DOHH2 (cell line): Measurements from ENCODE around the gene CFAP97D1.

ENCODE experiments used
- H3F3A ChIP-seq: fragments of 200-600 bp; sonication (generic), shearing (Covaris generic); 2 replicates; pipeline ENCODE4 v1.6.0; 2016; ENCODE audit warnings: antibody characterized with exemption, mild to moderate bottlenecking; ENCODE audit not compliant: control insufficient read depth, insufficient read depth
- H3K27ac ChIP-seq: fragments of 200-600 bp; sonication (generic); 2 replicates; pipeline ENCODE4 v1.5.1; 2014; ENCODE audit warnings: low read depth, mild to moderate bottlenecking, low read length, moderate library complexity
- H3K27me3 ChIP-seq: fragments of 200-600 bp; sonication (generic); 2 replicates; pipeline ENCODE4 v1.6.1; 2014; ENCODE audit warnings: mild to moderate bottlenecking, low read length, mixed read lengths; ENCODE audit not compliant: control insufficient read depth
- H3K36me3 ChIP-seq: fragments of 200-600 bp; sonication (generic); 2 replicates; pipeline ENCODE4 v1.6.1; 2014; ENCODE audit warnings: mild to moderate bottlenecking, low read length, moderate library complexity, mixed read lengths; ENCODE audit not compliant: control insufficient read depth
- H3K4me1 ChIP-seq: fragments of 200-600 bp; sonication (generic); 2 replicates; pipeline ENCODE4 v1.6.1; 2014; ENCODE audit warnings: mild to moderate bottlenecking, low read length, mixed read lengths; ENCODE audit not compliant: control insufficient read depth
- H3K4me2 ChIP-seq: fragments of 200-600 bp; sonication (generic); 2 replicates; pipeline ENCODE4 v1.6.0; 2014; ENCODE audit warnings: mild to moderate bottlenecking, low read length, moderate library complexity
- H3K4me3 ChIP-seq: fragments of 200-600 bp; sonication (generic); 2 replicates; pipeline ENCODE4 v1.5.1; 2014; ENCODE audit warnings: mild to moderate bottlenecking, low read length, mixed read lengths
- H3K79me2 ChIP-seq: fragments of 200-600 bp; sonication (generic); 2 replicates; pipeline ENCODE4 v1.6.1; 2014; ENCODE audit warnings: mild to moderate bottlenecking, low read length, mixed read lengths; ENCODE audit not compliant: control insufficient read depth
- H3K9me2 ChIP-seq: fragments of 200-600 bp; sonication (generic); replicated peaks from 2 replicates; pipeline ENCODE4 v1.6.1; 2014; ENCODE audit warnings: mild to moderate bottlenecking, low read length, mixed read lengths; ENCODE audit not compliant: control insufficient read depth
- H3K9me3 ChIP-seq: fragments of 200-600 bp; sonication (generic); 2 replicates; pipeline ENCODE4 v1.6.1; 2014; ENCODE audit warnings: antibody characterized with exemption, low read length, mixed read lengths; ENCODE audit not compliant: control insufficient read depth, insufficient read depth
- H4K20me1 ChIP-seq: fragments of 200-600 bp; sonication (generic); 2 replicates; pipeline ENCODE4 v1.6.0; 2014; ENCODE audit warnings: low read depth, mild to moderate bottlenecking, antibody characterized with exemption, low read length, moderate library complexity; ENCODE audit not compliant: control insufficient read depth, insufficient read depth
- EZH2phosphoT487 ChIP-seq: fragments of 200-600 bp; sonication (generic); IDR thresholded peaks from 2 replicates; pipeline ENCODE4 v1.6.1; 2017; ENCODE audit warnings: borderline replicate concordance, mild to moderate bottlenecking, antibody characterized with exemption, low read length, moderate library complexity, mixed read lengths
- TF ChIP-seq, protein P1 (sequence below): fragments of 200-600 bp; sonication (generic); IDR thresholded peaks from one replicate; pipeline ENCODE4 v1.5.1; 2014; ENCODE audit warnings: antibody characterized with exemption, mild to moderate bottlenecking, low read depth, low read length; ENCODE audit not compliant: poor library complexity, severe bottlenecking

The CFAP97D1 gene

DNA sequence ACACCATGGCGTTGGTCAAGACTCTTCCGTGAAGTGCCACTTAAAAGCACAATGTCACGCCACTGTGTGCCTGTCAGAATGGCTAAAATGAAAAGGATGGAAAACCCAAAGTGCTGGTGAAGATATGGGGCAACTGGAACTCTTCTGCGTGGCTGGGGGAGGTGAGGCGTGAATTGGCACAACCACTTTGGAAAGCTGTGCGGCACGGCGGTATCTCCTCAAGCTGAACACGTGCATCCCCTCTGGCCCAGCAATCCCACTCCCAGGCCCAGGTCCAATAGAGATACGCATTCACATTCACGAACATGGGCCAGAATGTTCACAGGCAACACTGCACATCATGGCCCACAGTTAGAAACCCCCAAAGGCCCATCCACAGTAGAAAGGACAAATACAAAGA, 10.4 kb upstream of the CFAP97D1 start:
- no peaks in the 10 kb centered on the region for H3K9me3 ChIP-seq
- H4K20me1 ChIP-seq, result 0 out of 2 replicates have a peak, but pooled peaks cover 2% of the 10 kb centered on the region
- H3K79me2 ChIP-seq, result no peaks in the 10 kb centered on the region
- H3K27me3 ChIP-seq, result no peaks in the 10 kb centered on the region
- no peak overlapping the region for H3K4me2 ChIP-seq
- peaks cover 13% of the 10 kb centered on the region for H3K4me1 ChIP-seq
- no peaks in the 10 kb centered on the region for H3K36me3 ChIP-seq
- H3F3A ChIP-seq, result no peaks in the 10 kb centered on the region
- TF ChIP-seq EZH2phosphoT487, result no peak
- H3K4me3 ChIP-seq, result no peak overlapping the region
- H3K27ac ChIP-seq, result no peak overlapping the region
- H3K9me2 ChIP-seq, result no peaks in the 10 kb centered on the region

DNA sequence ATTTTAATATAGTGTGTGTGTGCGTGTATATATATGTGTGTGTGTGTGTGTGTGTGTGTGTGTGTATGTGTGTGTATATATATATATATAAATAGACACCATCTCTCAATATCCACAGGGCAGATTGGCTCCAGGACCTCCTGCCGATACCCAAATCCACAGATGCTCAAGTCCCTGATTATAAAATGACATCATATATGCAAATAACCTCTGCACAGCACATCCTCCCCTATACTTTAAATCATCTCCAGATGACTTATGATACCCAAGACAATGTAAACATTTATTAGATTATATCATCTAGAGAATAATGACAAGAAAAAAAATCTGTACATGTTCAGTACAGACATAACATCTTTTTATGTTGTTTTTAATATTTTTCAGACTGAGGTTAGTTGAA, 9.3 kb upstream of the CFAP97D1 start:
- no peak for TF ChIP-seq EZH2phosphoT487
- TF ChIP-seq, protein P1, sequence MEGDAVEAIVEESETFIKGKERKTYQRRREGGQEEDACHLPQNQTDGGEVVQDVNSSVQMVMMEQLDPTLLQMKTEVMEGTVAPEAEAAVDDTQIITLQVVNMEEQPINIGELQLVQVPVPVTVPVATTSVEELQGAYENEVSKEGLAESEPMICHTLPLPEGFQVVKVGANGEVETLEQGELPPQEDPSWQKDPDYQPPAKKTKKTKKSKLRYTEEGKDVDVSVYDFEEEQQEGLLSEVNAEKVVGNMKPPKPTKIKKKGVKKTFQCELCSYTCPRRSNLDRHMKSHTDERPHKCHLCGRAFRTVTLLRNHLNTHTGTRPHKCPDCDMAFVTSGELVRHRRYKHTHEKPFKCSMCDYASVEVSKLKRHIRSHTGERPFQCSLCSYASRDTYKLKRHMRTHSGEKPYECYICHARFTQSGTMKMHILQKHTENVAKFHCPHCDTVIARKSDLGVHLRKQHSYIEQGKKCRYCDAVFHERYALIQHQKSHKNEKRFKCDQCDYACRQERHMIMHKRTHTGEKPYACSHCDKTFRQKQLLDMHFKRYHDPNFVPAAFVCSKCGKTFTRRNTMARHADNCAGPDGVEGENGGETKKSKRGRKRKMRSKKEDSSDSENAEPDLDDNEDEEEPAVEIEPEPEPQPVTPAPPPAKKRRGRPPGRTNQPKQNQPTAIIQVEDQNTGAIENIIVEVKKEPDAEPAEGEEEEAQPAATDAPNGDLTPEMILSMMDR, result no peak
- no peak overlapping the region for H3K4me2 ChIP-seq

DNA sequence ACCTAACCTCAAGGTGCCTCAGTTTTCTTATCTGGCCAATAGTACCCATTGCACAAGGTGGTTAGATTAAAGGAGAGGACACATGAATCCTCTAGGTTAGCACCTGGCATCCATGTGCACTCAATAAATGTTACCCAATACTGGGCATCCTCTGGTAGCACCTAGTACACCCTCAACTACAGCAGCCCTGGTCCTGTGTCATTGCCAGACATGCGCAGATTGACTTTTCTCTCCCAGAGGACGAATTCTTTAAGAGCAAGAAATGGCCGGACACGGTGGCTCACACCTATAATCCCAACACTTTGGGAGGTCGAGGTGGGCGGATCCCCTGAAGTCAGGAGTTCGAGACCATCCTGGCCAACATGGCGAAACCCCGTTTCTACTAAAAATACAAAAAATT, 8.8 kb upstream of the CFAP97D1 start:
- no peak overlapping the region for H3K4me2 ChIP-seq
- H3K36me3 ChIP-seq, result no peaks in the 10 kb centered on the region
- no peaks in the 10 kb centered on the region for H3K9me2 ChIP-seq
- no peaks in the 10 kb centered on the region for H4K20me1 ChIP-seq
- H3K4me1 ChIP-seq, result peaks cover 13% of the 10 kb centered on the region
- no peaks in the 10 kb centered on the region for H3K79me2 ChIP-seq
- H3K27ac ChIP-seq, result no peak overlapping the region
- H3K27me3 ChIP-seq, result no peaks in the 10 kb centered on the region
- no peaks in the 10 kb centered on the region for H3K9me3 ChIP-seq
- no peak overlapping the region for H3K4me3 ChIP-seq
- H3F3A ChIP-seq, result no peaks in the 10 kb centered on the region
- no peak for TF ChIP-seq EZH2phosphoT487
- TF ChIP-seq, protein P1, result no peak

More for the DNA sequence above, 9.3 kb upstream of the CFAP97D1 start:
- H3F3A ChIP-seq, result no peaks in the 10 kb centered on the region
- peaks cover 13% of the 10 kb centered on the region for H3K4me1 ChIP-seq
- no peak overlapping the region for H3K4me3 ChIP-seq
- H3K27me3 ChIP-seq, result no peaks in the 10 kb centered on the region
- H3K9me2 ChIP-seq, result no peaks in the 10 kb centered on the region
- H3K36me3 ChIP-seq, result no peaks in the 10 kb centered on the region
- H3K79me2 ChIP-seq, result no peaks in the 10 kb centered on the region
- H3K9me3 ChIP-seq, result no peaks in the 10 kb centered on the region
- no peak overlapping the region for H3K27ac ChIP-seq
- H4K20me1 ChIP-seq, result 0 out of 2 replicates have a peak, but pooled peaks cover 2% of the 10 kb centered on the region

DNA sequence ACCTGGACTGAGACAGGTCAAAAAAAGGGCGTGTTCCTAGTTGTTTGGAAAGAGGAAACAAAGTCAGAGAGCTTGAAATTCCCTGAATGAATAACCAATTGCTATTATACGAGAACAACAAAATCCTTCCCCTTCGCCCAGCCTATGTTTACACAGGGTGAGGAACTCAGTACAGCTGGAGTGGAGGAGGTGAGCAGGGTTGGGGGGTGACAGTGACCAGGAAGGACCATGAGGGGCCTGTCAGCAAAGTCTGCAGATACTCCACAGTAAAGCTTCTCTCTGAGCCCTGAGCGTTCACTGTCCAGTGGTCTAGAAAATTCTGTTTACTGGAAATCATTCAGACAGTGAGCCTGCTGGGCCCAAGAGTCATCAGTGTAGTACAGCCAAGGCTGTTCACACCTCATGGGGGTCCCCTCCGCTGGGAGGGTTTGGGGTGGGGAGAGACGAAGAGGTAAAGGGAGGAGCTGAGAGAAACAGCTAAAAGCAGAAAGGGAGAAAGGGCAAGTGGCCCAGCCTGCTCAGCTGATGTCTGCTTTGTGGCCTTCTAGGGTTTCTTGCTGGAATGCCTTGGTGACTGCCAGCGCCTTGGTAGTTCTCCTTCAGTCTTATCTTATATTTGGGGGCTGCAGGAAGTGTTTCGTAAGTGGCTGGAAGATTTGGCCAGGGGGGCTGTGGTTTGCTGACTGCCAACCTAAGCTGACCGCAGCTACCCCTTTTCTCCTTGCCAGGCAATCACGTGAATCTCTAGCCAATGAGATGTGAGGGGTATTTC, 7.2 kb upstream of the CFAP97D1 start:
- Histone ChIP-seq H3F3A (no peaks in the 10 kb centered on the region), H3K27ac (no peak overlapping the region), H3K9me2 (no peaks in the 10 kb centered on the region), H3K4me1 (peaks cover 14% of the 10 kb centered on the region), H3K27me3 (peaks cover 5% of the 10 kb centered on the region), H3K4me2 (no peak overlapping the region), H3K36me3 (no peaks in the 10 kb centered on the region), H3K9me3 (no peaks in the 10 kb centered on the region), H3K79me2 (no peaks in the 10 kb centered on the region), H4K20me1 (no peaks in the 10 kb centered on the region), H3K4me3 (no peak overlapping the region)
- no peak for TF ChIP-seq EZH2phosphoT487
- TF ChIP-seq, protein P1, result no peak
